Endothelial cell of umbilical vein (primary cell): ENCODE measurements around the gene KIAA1210. TPM values are rescaled to one million over a fixed set of nuclear protein-coding genes. Genes with fewer than 3 reads are reported as not detected.

Source experiments
- BruUV-seq: library from RNA; stranded (reverse); fragments of 400-500 nt; replicated peaks from 2 replicates; lab custom pipeline; 2021; lab: Mats Ljungman, UMichigan
- CTCF ChIA-PET: fragments of 300-600, 350-600 bp; sonication (Branson Sonifier 250); formaldehyde crosslinking; loops from one replicate; lab custom pipeline; 2021; ENCODE audit warnings: antibody characterized with exemption, inconsistent platforms; lab: Charles Lee
- POLR2A ChIA-PET: fragments of 300-600, 350-600 bp; sonication (Branson Sonifier 250); formaldehyde crosslinking; loops from one replicate; lab custom pipeline; 2021; ENCODE audit warnings: antibody characterized with exemption, inconsistent platforms; lab: Charles Lee
- DNase-seq: peaks from one replicate; pipeline ENCODE4 v3.0.0-alpha.2; 2011; ENCODE audit warnings: low read depth, low spot score
- FAIRE-seq: peaks from 2 replicates; lab custom pipeline; 2011; peaks lifted over from hg19 to GRCh38; lab: Jason Lieb, UNC
- H2AFZ ChIP-seq: 2 replicates; pipeline ENCODE4 v1.6.0; 2012; ENCODE audit warnings: low read depth, low read length, control low read depth, inconsistent platforms
- H3K27ac ChIP-seq: 2 replicates; pipeline ENCODE4 v1.5.1; 2011; ENCODE audit warnings: low read depth, mild to moderate bottlenecking, control low read depth, low read length, moderate library complexity; ENCODE audit not compliant: insufficient read depth
- H3K27me3 ChIP-seq, 2 experiments: 2 replicates each; pipeline versions ENCODE4 v1.6.0 to v1.6.1; 2011; ENCODE audit warnings: low read length in 2 of 2, mixed read lengths in 1 of 2; ENCODE audit not compliant: control insufficient read depth in 2 of 2, insufficient read depth in 2 of 2
- H3K36me3 ChIP-seq, 2 experiments: 2 replicates in 1 of 2; 3 replicates in 1 of 2; pipeline ENCODE4 v1.5.1; 2011; ENCODE audit warnings: low read length in 2 of 2, mild to moderate bottlenecking in 1 of 2, moderate library complexity in 1 of 2; ENCODE audit not compliant: control insufficient read depth in 2 of 2, insufficient read depth in 2 of 2; ENCODE audit errors: extremely low read depth in 1 of 2
- H3K4me1 ChIP-seq: 3 replicates; pipeline ENCODE4 v1.5.1; 2011; ENCODE audit warnings: mild to moderate bottlenecking, low read length; ENCODE audit not compliant: control insufficient read depth, insufficient read depth; ENCODE audit errors: extremely low read depth
- H3K4me2 ChIP-seq: 2 replicates; pipeline ENCODE4 v1.6.1; 2011; ENCODE audit warnings: low read length, control low read depth, mixed read lengths; ENCODE audit not compliant: insufficient read depth
- H3K4me3 ChIP-seq, 3 experiments: fragments of 200-600 bp in 1 of 3; sonication (generic), shearing (Covaris generic) in 1 of 3; replicated peaks in 1 of 3; 2 replicates each; pipeline ENCODE4 v1.5.1; 2011 to 2016; ENCODE audit warnings: control low read depth in 3 of 3, low read length in 3 of 3, mild to moderate bottlenecking in 2 of 3, inconsistent platforms in 1 of 3, low read depth in 1 of 3, moderate library complexity in 1 of 3; ENCODE audit not compliant: insufficient read depth in 1 of 3
- H3K79me2 ChIP-seq: 2 replicates; pipeline ENCODE4 v1.6.0; 2012; ENCODE audit warnings: low read length, inconsistent platforms; ENCODE audit not compliant: control insufficient read depth, insufficient read depth
- H3K9ac ChIP-seq: replicated peaks from 2 replicates; pipeline ENCODE3; 2011; ENCODE audit warnings: low read length, control low read depth; ENCODE audit not compliant: insufficient read depth; ENCODE audit errors: extremely low read depth
- H3K9me1 ChIP-seq: replicated peaks from 3 replicates; pipeline ENCODE4 v1.6.0; 2011; ENCODE audit warnings: mild to moderate bottlenecking, low read length; ENCODE audit not compliant: control insufficient read depth, insufficient read depth; ENCODE audit errors: extremely low read depth
- H3K9me3 ChIP-seq: replicated peaks from 2 replicates; pipeline ENCODE4 v1.5.1; 2012; ENCODE audit warnings: low read length, inconsistent platforms; ENCODE audit not compliant: control insufficient read depth, insufficient read depth
- H4K20me1 ChIP-seq: replicated peaks from 2 replicates; pipeline ENCODE3; 2011; ENCODE audit warnings: mild to moderate bottlenecking, low read length; ENCODE audit not compliant: control insufficient read depth, insufficient read depth; ENCODE audit errors: extremely low read depth
- EZH2 ChIP-seq: IDR thresholded peaks from 2 replicates; pipeline ENCODE4 v1.6.1; 2012; ENCODE audit warnings: borderline replicate concordance, low read depth, mild to moderate bottlenecking, moderate library complexity, low read length, inconsistent platforms; ENCODE audit not compliant: severe bottlenecking
- dilution Hi-C: fragments of 300-500 bp; cut with MboI; formaldehyde crosslinking; loops from one replicate; pipeline ENCODE4 v1.15.0; 2019; ENCODE audit warnings: low sequenced_read_pairs; ENCODE audit not compliant: extremely low pct_ligation_motif_present
- intact Hi-C: fragments of 100-400 bp; cut with micrococcal nuclease; formaldehyde crosslinking; loops from one replicate; pipeline ENCODE4 v1.10.0; 2022
- polyA plus RNA-seq, 4 experiments: library from polyadenylated mRNA; depleted of rRNA in 3 of 4; stranded (reverse) in 3 of 4; unstranded in 1 of 4; fragments of >200 nt; gene quantifications; 2 replicates each; pipeline versions ENCODE4 v1.2.1 to v1.2.3, GENCODE V29; 2011 to 2012; ENCODE audit warnings: missing spikeins in 1 of 4
- total RNA-seq: library from RNA; stranded (reverse); gene quantifications from 2 replicates; pipeline ENCODE4 v1.2.3, GENCODE V29; 2021

KIAA1210 gene
- total and polyA plus RNA-seq, 2 donors (not counting 3 experiments of a cell fraction or from before 2014, with no cell fraction given), result not detected

DNA sequence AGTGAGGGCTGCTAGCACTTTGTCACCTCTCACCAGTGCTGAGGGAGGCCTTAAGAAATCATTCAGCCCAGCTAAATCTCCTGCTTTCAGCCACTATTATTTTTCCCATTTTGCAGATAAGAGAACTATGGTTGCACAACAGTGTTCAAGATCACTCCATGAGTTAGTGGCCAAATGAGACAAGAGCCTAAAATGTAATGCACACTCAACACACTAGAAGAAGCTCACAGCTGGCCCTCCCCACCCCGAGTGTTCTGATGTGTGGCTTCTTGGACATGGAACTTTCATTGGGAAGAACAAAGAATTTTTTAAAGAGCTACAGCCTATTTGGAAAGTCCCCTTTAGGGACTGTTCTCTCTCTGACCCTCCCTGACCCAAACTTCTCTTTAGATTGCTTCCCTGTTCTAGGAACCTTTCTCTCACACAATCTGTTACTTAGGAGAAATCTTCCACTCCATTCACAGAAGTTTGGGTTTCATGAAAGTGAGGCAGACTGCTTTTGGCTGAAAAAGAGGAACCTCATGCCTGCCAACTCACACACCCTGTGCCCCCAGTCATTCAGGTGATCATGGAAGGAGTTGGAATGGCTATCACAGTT is 98.8 kb downstream of the KIAA1210 start:
- H3K4me3 ChIP-seq, result no peak overlapping the region
- H3K79me2 ChIP-seq, result no peaks in the 10 kb centered on the region
- TF ChIP-seq EZH2, result no peak
- no peak overlapping the region for H2AFZ ChIP-seq
- intact Hi-C loops, result no loop called here
- H3K4me1 ChIP-seq, result no peaks in the 10 kb centered on the region
- no peak overlapping the region for H3K27ac ChIP-seq
- no peaks in the 10 kb centered on the region for H4K20me1 ChIP-seq
- H3K36me3 ChIP-seq, result no peaks in the 10 kb centered on the region
- ChIA-PET CTCF (interaction anchor here (1.5 kb wide), 1 partner anchor 38 kb away, joined by 4 read pairs; no protein-coding TSS in a partner anchor), POLR2A (no interaction called here)
- FAIRE-seq (no peak), DNase-seq (no peak)
- no TSS peak for BruUV-seq
- no peaks in the 10 kb centered on the region for H3K27me3 ChIP-seq
- H3K9me1 ChIP-seq, result no peaks in the 10 kb centered on the region
- no peak overlapping the region for H3K9ac ChIP-seq
- H3K4me2 ChIP-seq, result no peak overlapping the region
- H3K9me3 ChIP-seq, result no peaks in the 10 kb centered on the region
- dilution Hi-C loops, result no loop called here

Other genes with a start within 250 kb of the KIAA1210 start
- 7.9 and 13.3 TPM in 2 replicates for gene LONRF3, start 153.2 kb downstream of the KIAA1210 start, total RNA-seq
- gene LONRF3, start 153.2 kb downstream of the KIAA1210 start, polyA plus RNA-seq, result 4.1 and 4.4 TPM in 2 replicates
- not detected in 2 replicates for gene CT47C1, start 54.8 kb downstream of the KIAA1210 start, total RNA-seq
- gene CT47C1, start 54.8 kb downstream of the KIAA1210 start, polyA plus RNA-seq, result not detected in 2 replicates
- 59.2 and 61.8 TPM in 2 replicates for gene PGRMC1, start 108.5 kb upstream of the KIAA1210 start, total RNA-seq
- 37.4 and 43.7 TPM in 2 replicates for gene PGRMC1, start 108.5 kb upstream of the KIAA1210 start, polyA plus RNA-seq